Left lung (tissue), 10 donors: Measurements from ENCODE around the gene CUL2. TPM values are rescaled to one million over a fixed set of nuclear protein-coding genes. Genes with fewer than 3 reads are reported as not detected.
"Not testable (repeated sequence)": the region's sequence is repeated elsewhere in the genome, so short reads cannot be mapped to it uniquely, and the experiment has no call there.

Experiments used
- ATAC-seq: fragments of 200-7000 bp; cut with Tn5 transposase; one replicate; pipeline ENCODE4 v1.9.1; 2020; ENCODE audit warnings: moderate library complexity
- DNase-seq, 4 donors: peaks; one replicate each; pipeline ENCODE4 v3.0.0-alpha.2; 2013 to 2020
- H3K27ac ChIP-seq, 2 donors: fragments of 200-600 bp; sonication (generic) in 1 of 2; one replicate each; pipeline versions ENCODE4 v1.5.0 to v1.8.0; 2020 to 2021
- H3K27me3 ChIP-seq, 2 donors: fragments of 200-600 bp; sonication (generic) in 1 of 2; one replicate each; pipeline versions ENCODE4 v1.5.0 to v1.8.0; 2020 to 2021
- H3K36me3 ChIP-seq, 2 donors: fragments of 200-600 bp; sonication (generic) in 1 of 2; one replicate each; pipeline versions ENCODE4 v1.5.0 to v1.8.0; 2020 to 2021
- H3K4me1 ChIP-seq, 2 donors: fragments of 200-600 bp; one replicate each; pipeline ENCODE4 v1.8.0; 2021
- H3K4me3 ChIP-seq, 2 donors: fragments of 200-600 bp; sonication (generic) in 1 of 2; one replicate each; pipeline versions ENCODE4 v1.5.0 to v1.8.0; 2020 to 2021; ENCODE audit warnings: mild to moderate bottlenecking in 1 of 2
- H3K9me3 ChIP-seq, 2 donors: fragments of 200-600 bp; sonication (generic) in 1 of 2; one replicate each; pipeline versions ENCODE4 v1.5.0 to v1.8.0; 2020 to 2021
- intact Hi-C, 2 donors: fragments of 100-400 bp; cut with DNase I; formaldehyde crosslinking; loops; one replicate each; pipeline versions ENCODE4 v1.11.2 to v1.14.2; 2022
- polyA plus RNA-seq, 6 donors: library from polyadenylated mRNA; unstranded; fragments of 120-200 nt; gene quantifications; one replicate each; pipeline ENCODE4 v1.2.1, GENCODE V29; 2013; ENCODE audit not compliant: insufficient read length in 6 of 6
- total RNA-seq, 2 donors: library from RNA; stranded (reverse); fragmentation: NEBNext Ultra II Directional; extraction: Animal tissue kit (Norgen Biotek cat#: 25700); gene quantifications; one replicate each; pipeline ENCODE4 v1.2.1, GENCODE V29; 2021
- TF ChIP-seq, protein P1 (sequence below), 2 donors: fragments of 200-600 bp; sonication (generic) in 1 of 2; IDR thresholded peaks; one replicate each; pipeline versions ENCODE4 v1.5.0 to v1.8.0; 2021; ENCODE audit warnings: antibody characterized with exemption in 2 of 2
- donor health status: DM: no; HTN: yes; CAD: no.
- donor health status: DM: no; HTN: no; CAD: no.

The CUL2 gene
- total and polyA plus RNA-seq, 8 donors = 28.7 to 42.5 (median 37.4) TPM

DNA sequence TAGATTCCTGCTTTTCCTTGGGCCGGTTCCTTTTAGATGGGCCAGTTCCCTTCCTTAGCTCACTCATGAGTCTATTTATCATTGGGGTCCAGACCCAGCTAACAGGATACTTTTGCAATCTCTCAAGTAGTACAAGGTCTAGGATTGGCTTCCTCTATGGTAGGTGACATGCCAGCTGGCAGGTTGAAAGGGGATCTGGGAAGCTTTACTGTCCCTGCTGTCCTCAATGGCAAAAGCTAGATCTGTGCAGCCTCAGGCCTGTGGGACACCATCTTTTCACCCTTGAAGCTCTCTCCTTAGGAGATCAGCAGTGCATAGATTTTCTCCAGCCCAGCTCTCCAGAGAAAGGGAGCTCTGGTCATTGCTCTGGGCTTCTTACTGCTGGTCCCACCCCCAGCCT is 96.4 kb downstream of the CUL2 start:
- H3K4me1 ChIP-seq = peaks cover 5 to 8% of the 10 kb centered on the region in 2 donors
- H3K27ac ChIP-seq = no peak overlapping the region
- no peaks in the 10 kb centered on the region for H3K36me3 ChIP-seq
- intact Hi-C loops = no loop called here
- TF ChIP-seq, protein P1, sequence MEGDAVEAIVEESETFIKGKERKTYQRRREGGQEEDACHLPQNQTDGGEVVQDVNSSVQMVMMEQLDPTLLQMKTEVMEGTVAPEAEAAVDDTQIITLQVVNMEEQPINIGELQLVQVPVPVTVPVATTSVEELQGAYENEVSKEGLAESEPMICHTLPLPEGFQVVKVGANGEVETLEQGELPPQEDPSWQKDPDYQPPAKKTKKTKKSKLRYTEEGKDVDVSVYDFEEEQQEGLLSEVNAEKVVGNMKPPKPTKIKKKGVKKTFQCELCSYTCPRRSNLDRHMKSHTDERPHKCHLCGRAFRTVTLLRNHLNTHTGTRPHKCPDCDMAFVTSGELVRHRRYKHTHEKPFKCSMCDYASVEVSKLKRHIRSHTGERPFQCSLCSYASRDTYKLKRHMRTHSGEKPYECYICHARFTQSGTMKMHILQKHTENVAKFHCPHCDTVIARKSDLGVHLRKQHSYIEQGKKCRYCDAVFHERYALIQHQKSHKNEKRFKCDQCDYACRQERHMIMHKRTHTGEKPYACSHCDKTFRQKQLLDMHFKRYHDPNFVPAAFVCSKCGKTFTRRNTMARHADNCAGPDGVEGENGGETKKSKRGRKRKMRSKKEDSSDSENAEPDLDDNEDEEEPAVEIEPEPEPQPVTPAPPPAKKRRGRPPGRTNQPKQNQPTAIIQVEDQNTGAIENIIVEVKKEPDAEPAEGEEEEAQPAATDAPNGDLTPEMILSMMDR (IDR thresholded peaks at IDR 0.05) = no peak
- no peaks in the 10 kb centered on the region for H3K27me3 ChIP-seq
- DNase-seq (no peak), ATAC-seq (no peak)
- no peaks in the 10 kb centered on the region for H3K9me3 ChIP-seq
- H3K4me3 ChIP-seq = no peak overlapping the region

DNA sequence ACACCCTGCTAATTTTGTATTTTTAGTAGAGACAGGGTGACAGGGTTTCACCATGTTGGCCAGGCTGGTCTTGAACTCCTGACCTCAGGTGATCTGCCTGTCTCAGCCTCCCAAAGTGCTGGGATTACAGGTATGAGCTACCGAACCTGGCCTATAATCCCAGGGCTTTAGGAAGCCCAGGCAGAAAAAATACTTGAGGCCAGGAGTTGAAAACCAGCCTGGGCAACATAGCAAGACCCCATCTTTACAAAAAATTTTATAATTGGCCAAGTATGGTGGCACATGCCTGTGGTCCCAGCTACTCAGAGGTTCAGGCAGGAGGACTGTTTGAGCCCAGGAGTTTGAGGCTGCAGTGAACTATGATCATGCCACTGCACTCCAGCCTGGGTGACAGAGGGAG is 99.0 kb downstream of the CUL2 start:
- H3K4me3 ChIP-seq, H3K27ac ChIP-seq, H3K36me3 ChIP-seq, H3K9me3 ChIP-seq, DNase-seq, ATAC-seq, intact Hi-C loops, H3K4me1 ChIP-seq, H3K27me3 ChIP-seq: not testable (repeated sequence)

DNA sequence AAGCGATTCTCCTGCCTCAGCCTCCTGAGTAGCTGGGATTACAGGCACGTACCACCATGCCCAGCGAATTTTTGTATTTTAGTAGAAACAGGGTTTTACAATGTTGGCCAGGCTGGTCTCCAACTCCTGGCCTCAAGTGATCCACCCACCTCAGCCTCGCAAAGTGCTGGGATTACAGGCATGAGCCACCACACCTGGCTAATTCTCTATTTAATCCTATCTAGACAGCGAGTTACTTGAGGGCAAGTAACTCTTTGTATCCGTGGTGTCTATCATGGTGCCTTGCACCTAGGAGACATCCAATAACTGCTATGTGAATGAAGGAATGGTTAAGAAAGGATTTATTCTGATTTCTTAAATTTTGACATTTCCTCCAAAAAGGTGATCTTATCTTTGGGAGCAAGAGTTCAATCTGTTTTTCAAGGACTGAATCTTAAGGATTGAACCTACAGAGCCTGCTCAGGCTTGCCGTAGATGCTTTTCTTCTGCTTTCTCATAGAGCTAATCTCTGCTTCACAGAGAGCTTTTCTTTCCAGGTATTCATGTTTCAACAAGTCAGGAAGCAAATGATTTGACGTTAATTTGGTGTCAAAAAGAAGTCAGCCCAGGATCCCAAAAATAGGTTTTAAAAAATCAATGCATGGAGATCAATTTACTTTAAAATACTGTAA is 101.6 kb downstream of the CUL2 start:
- no peaks in the 10 kb centered on the region for H3K27me3 ChIP-seq
- ATAC-seq = no peak
- H3K27ac ChIP-seq = no peak overlapping the region
- intact Hi-C loops = no loop called here
- no peak for DNase-seq
- no peaks in the 10 kb centered on the region for H3K4me1 ChIP-seq
- TF ChIP-seq, protein P1 (IDR thresholded peaks at IDR 0.05) = no peak
- H3K9me3 ChIP-seq = peaks cover 0 to 16% of the 10 kb centered on the region in 2 donors
- H3K4me3 ChIP-seq = no peak overlapping the region
- no peaks in the 10 kb centered on the region for H3K36me3 ChIP-seq

DNA sequence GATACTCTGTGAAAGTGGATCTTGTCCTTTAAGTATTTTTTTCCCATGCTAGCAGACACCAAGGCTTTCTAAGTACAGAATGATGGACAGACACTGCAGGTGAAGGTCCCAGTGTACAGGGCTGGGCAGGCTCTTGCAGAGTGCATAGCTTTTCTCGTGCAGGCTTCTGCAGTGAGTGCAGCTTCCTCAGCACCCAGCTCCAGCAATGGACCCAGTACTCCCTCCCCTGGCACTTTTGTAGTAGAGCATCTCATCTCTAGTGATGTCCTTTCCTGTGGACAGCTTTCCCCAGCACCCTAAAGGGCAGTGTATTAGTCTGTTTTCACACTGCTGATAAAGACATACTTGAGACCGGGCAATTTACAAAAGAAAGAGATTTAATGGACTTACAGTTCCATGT is 104.3 kb downstream of the CUL2 start:
- ATAC-seq (no peak), DNase-seq (peak in 1 of 4 donors; percentile 24)
- no peak overlapping the region for H3K4me3 ChIP-seq
- intact Hi-C loops = no loop called here
- TF ChIP-seq, protein P1 (IDR thresholded peaks at IDR 0.05) = no peak
- no peaks in the 10 kb centered on the region for H3K27me3 ChIP-seq
- H3K36me3 ChIP-seq = no peaks in the 10 kb centered on the region
- no peak overlapping the region for H3K27ac ChIP-seq
- H3K9me3 ChIP-seq = peaks cover 0 to 16% of the 10 kb centered on the region in 2 donors
- no peaks in the 10 kb centered on the region for H3K4me1 ChIP-seq

DNA sequence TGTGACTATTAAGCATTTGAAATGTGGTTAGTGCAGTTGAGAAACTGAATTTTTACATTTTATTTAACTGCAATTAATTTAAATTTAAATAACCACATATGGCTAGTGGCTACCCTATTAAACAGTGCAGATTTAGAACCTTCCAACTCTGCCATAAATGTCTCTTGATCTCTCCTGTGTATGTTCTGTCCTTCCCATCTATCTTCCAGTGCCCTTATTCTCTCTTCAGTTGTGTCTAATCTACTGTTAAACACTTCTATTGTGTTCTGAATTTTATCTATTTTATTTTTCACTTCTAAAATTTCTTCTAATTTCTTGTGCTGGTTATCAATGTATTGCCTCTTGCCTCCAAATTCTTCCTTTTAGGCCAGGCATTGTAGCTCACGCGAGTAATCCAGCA is 105.0 kb downstream of the CUL2 start:
- Histone ChIP-seq H3K4me3 (no peak overlapping the region), H3K9me3 (peaks cover 0 to 16% of the 10 kb centered on the region in 2 donors), H3K27me3 (no peaks in the 10 kb centered on the region), H3K4me1 (no peaks in the 10 kb centered on the region), H3K27ac (no peak overlapping the region), H3K36me3 (no peaks in the 10 kb centered on the region)
- intact Hi-C loops = no loop called here
- TF ChIP-seq, protein P1 (IDR thresholded peaks at IDR 0.05) = no peak
- ATAC-seq = no peak
- DNase-seq = no peak

DNA sequence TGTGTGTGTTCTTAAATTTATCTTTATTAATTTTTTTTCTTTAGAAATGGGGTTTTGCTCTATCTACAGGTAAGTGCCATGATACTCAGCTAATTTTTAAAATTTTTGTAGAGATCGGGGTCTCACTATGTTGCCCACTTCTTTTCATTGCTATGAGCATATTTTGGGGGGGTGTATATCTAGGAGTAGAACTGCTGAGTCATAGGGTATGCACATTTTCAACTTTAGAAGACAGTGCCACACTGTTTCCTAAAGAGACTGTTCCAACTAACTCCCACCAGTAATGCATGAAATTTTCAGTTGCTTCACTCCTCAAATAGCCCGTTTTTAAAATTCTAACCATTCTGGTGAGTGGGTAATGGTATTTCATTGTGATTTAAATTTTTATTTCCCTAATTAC is 108.3 kb downstream of the CUL2 start:
- Histone ChIP-seq H3K27me3 (no peaks in the 10 kb centered on the region), H3K27ac (no peak overlapping the region), H3K9me3 (peaks cover 0 to 16% of the 10 kb centered on the region in 2 donors), H3K4me1 (no peaks in the 10 kb centered on the region), H3K36me3 (no peaks in the 10 kb centered on the region), H3K4me3 (no peak overlapping the region)
- TF ChIP-seq, protein P1 (IDR thresholded peaks at IDR 0.05) = no peak
- intact Hi-C loops = no loop called here
- ATAC-seq (no peak), DNase-seq (no peak)
